Heart right ventricle (tissue), 16 donors: ENCODE measurements around the gene NMNAT1. TPM values are rescaled to one million over a fixed set of nuclear protein-coding genes. Genes with fewer than 3 reads are reported as not detected.
A peak's percentile ranks its signal among the peaks of the same experiment; 100 is the strongest.

Experiments
- ATAC-seq, 8 donors: fragments of 200-7000 bp; cut with Tn5 transposase; one replicate each; pipeline ENCODE4 v1.9.1; 2020; ENCODE audit warnings: mild to moderate bottlenecking in 8 of 8, moderate library complexity in 8 of 8, moderate number of reproducible peaks in 1 of 8
- DNase-seq, 2 donors: peaks; one replicate each; pipeline ENCODE4 v3.0.0-alpha.2; 2020
- H3K27ac ChIP-seq, 10 donors: fragments of 200-600 bp; sonication (generic) in 2 of 10; one replicate each; pipeline versions ENCODE4 v1.5.0 to v1.8.0; 2020 to 2022; ENCODE audit warnings: mild to moderate bottlenecking in 3 of 10
- H3K27me3 ChIP-seq, 7 donors: fragments of 200-600 bp; one replicate each; pipeline ENCODE4 v1.8.0; 2021 to 2022; ENCODE audit warnings: mild to moderate bottlenecking in 2 of 7
- H3K36me3 ChIP-seq, 9 donors: fragments of 200-600 bp; sonication (generic) in 1 of 9; one replicate each; pipeline versions ENCODE4 v1.5.0 to v1.8.0; 2020 to 2022; ENCODE audit warnings: mild to moderate bottlenecking in 2 of 9
- H3K4me1 ChIP-seq, 9 donors: fragments of 200-600 bp; sonication (generic) in 1 of 9; one replicate each; pipeline versions ENCODE4 v1.5.0 to v1.8.0; 2020 to 2022; ENCODE audit warnings: mild to moderate bottlenecking in 4 of 9
- H3K4me3 ChIP-seq, 10 donors: fragments of 200-600 bp; sonication (generic) in 2 of 10; one replicate each; pipeline versions ENCODE4 v1.5.0 to v1.8.0; 2020 to 2022; ENCODE audit warnings: mild to moderate bottlenecking in 7 of 10, moderate library complexity in 2 of 10
- H3K9me3 ChIP-seq, 11 donors: fragments of 200-600 bp in 10 of 11; sonication (generic) in 2 of 11; one replicate each; pipeline versions ENCODE4 v1.5.0 to v1.8.0; 2013 to 2022; ENCODE audit warnings: mild to moderate bottlenecking in 2 of 11, control low read depth in 1 of 11, moderate library complexity in 1 of 11
- CTCF ChIP-seq, 9 donors: fragments of 200-600 bp; sonication (generic) in 2 of 9; IDR thresholded peaks; one replicate each; pipeline versions ENCODE4 v1.5.0 to v1.8.0; 2021 to 2022; ENCODE audit warnings: antibody characterized with exemption in 9 of 9, mild to moderate bottlenecking in 5 of 9, moderate library complexity in 1 of 9
- WGBS, 2 donors: extraction: QIAGEN DNeasy Blood & Tissue Kit; methylation state at CpG; one replicate each; pipeline ENCODE4 v1.1.7; 2013; ENCODE audit warnings: inconsistent platforms in 1 of 2; 5-methylcytosine and 5-hydroxymethylcytosine counted together
- intact Hi-C, 10 donors: fragments of 100-400 bp; cut with DNase I; formaldehyde crosslinking; loops; one replicate each; pipeline versions ENCODE4 v1.11.1 to v1.14.2; 2022
- polyA plus RNA-seq, 2 donors: library from polyadenylated mRNA; stranded (reverse); fragments of 200-250 nt; gene quantifications; one replicate each; pipeline ENCODE4 v1.2.3, GENCODE V29; 2013
- total RNA-seq, 10 donors: library from RNA; stranded (reverse); fragmentation: NEBNext Ultra II Directional in 3 of 10; extraction: Animal tissue kit (Norgen Biotek cat#: 25700) in 3 of 10; gene quantifications; one replicate each; pipeline versions ENCODE4 v1.2.1 to v1.2.4, GENCODE V29; 2021 to 2023
- donor health status: Arrhythmogenic right ventricular cardiomyopathy.
- donor health status: ischemic (EF 13 %, LVEDD 7.1; RV severe dilation, severe dysfunction).
- donor health status: healthy with polysubstance abuse.
- donor health status: DM: no; HTN: yes; CAD: no.
- donor health status: DM: no; HTN: no; CAD: no.
- donor health status: ischemic (EF 25% LVEDD 6.9; RV normal size, moderate dysfunction).
- donor health status: ischemic (EF 25% LVEDD 5.7; RV mildly dilated, moderate dysfunction).
- donor health status: healthy.
- donor health status: DM: yes; HTN: yes; CAD: no.
- donor health status: Ischemic cardiomyopathy.
- donor health status: ischemic (EF 35%, LVEDD 5.7; RV mildly dilated, moderate dysfunction).
- donor health status: nonischemic (EF 11% LVEDD 7.7; RV severe dilation, severe dysfunction).
- donor health status: DM: yes; HTN: yes; CAD: no.
- donor health status: PGD.
- donor health status: ischemic (EF 29% LVEDD 5.4; RV normal size, mild dysfunction).
- donor health status: nonischemic (EF 23%, LVEDD 6.1; RV moderate dilation, normal function).

NMNAT1 gene
- total and polyA plus RNA-seq, 12 donors = 9.6 to 23.7 (median 20.2) TPM

- Histone ChIP-seq H3K36me3 (peaks cover 0 to 10% (median 0%) of the 10 kb centered on the region in 9 donors), H3K27me3 (peaks cover 0 to 10% (median 0%) of the 10 kb centered on the region in 7 donors), H3K9me3 (no peaks in the 10 kb centered on the region), H3K4me3 (peak overlapping the region in 2 of 10 donors; percentile 5 to 16), H3K4me1 (peaks cover 0 to 45% (median 40%) of the 10 kb centered on the region in 9 donors), H3K27ac (peak overlapping the region in 9 of 10 donors; percentile 57 to 83 (median 75))
- WGBS, 2 donors = 40 to 43% methylated on average over 2 of the region's 2 CpGs
- intact Hi-C loops = loop anchor here in 3 of 10 donors (5.0 kb wide), 2 partner anchors 34 to 39 kb away; no protein-coding TSS in a partner anchor
- peak in 7 of 8 donors; percentile 71 to 84 (median 79) for ATAC-seq
- TF ChIP-seq CTCF (IDR thresholded peaks at IDR 0.05) = no peak
- DNase-seq = peak in 1 of 2 donors; percentile 67
Observed at GRCh38 chr1:9990944-9991343, 47.7 kb downstream of the NMNAT1 start.

GRCh38 chr1:9992910-9993309 lies 49.6 kb downstream of the NMNAT1 start:
- H3K36me3 ChIP-seq = no peaks in the 10 kb centered on the region
- H3K27me3 ChIP-seq = peaks cover 0 to 29% (median 4%) of the 10 kb centered on the region in 7 donors
- no peak for DNase-seq
- intact Hi-C loops = loop anchor here in 3 of 10 donors (5.0 kb wide), 2 partner anchors 36 to 41 kb away; no protein-coding TSS in a partner anchor
- peak overlapping the region; percentile 63 to 83 (median 74) for H3K27ac ChIP-seq
- no peaks in the 10 kb centered on the region for H3K9me3 ChIP-seq
- H3K4me3 ChIP-seq = peak overlapping the region in 1 of 10 donors; percentile 5
- ATAC-seq = peak in 6 of 8 donors; percentile 40 to 77 (median 70)
- peaks cover 3 to 63% (median 48%) of the 10 kb centered on the region in 9 donors for H3K4me1 ChIP-seq
- no peak for TF ChIP-seq CTCF (IDR thresholded peaks at IDR 0.05)
- 56 to 75% methylated on average over 5 of the region's 5 CpGs for WGBS, 2 donors

- H3K4me1 ChIP-seq = peaks cover 3 to 67% (median 53%) of the 10 kb centered on the region in 9 donors
- peak overlapping the region; percentile 63 to 83 (median 74) for H3K27ac ChIP-seq
- no peaks in the 10 kb centered on the region for H3K36me3 ChIP-seq
- DNase-seq = no peak
- no peak overlapping the region for H3K4me3 ChIP-seq
- intact Hi-C loops = loop anchor here in 3 of 10 donors (5.0 kb wide), 2 partner anchors 36 to 41 kb away; no protein-coding TSS in a partner anchor
- peaks cover 0 to 36% (median 11%) of the 10 kb centered on the region in 7 donors for H3K27me3 ChIP-seq
- no peak for ATAC-seq
- H3K9me3 ChIP-seq = no peaks in the 10 kb centered on the region
- no peak for TF ChIP-seq CTCF (IDR thresholded peaks at IDR 0.05)
- WGBS, 2 donors = 68 to 76% methylated on average over 7 of the region's 7 CpGs
Observed at GRCh38 chr1:9993561-9994075, 50.3 kb downstream of the NMNAT1 start.

GRCh38 chr1:9996624-9997582 lies 53.6 kb downstream of the NMNAT1 start, which contains the start of gene RBP7:
RBP7 (plus strand) TSS chr1:9997228; CDS start chr1:9997259, 31 bp downstream.
- peak; percentile 6 to 37 for DNase-seq
- intact Hi-C loops = loop anchor here in 1 of 10 donors (5.0 kb wide), 1 partner anchor 35 kb away; no protein-coding TSS in a partner anchor
- Histone ChIP-seq H3K9me3 (peaks cover 0 to 3% (median 0%) of the 10 kb centered on the region in 11 donors), H3K4me1 (peaks cover 3 to 47% (median 31%) of the 10 kb centered on the region in 9 donors), H3K4me3 (peak within 1 kb of the TSS; percentile 65 to 77 (median 70)), H3K27me3 (peaks cover 0 to 41% (median 11%) of the 10 kb centered on the region in 7 donors), H3K27ac (peak within 1 kb of the TSS; percentile 46 to 89 (median 81)), H3K36me3 (no peaks in the 10 kb centered on the region)
- ATAC-seq = peak; percentile 63 to 75 (median 72)
- 7 to 10% methylated on average over 52 to 71 of the region's 71 CpGs for WGBS, 2 donors
- TF ChIP-seq CTCF (IDR thresholded peaks at IDR 0.05) = peak in 2 of 9 donors; percentile 8 to 20
